ENCODE results near the gene SETD3.

- no peak for TF ChIP-seq CTCF (IDR thresholded peaks at IDR 0.05; ENCODE audit: insufficient read depth, low read depth, low read length)
- no peak for TF ChIP-seq EZH2 (IDR thresholded peaks at IDR 0.05; ENCODE audit: insufficient read depth, low read length)
Measured at GRCh38 chr14:99380402-99380801, 100.3 kb downstream of the SETD3 start.
